Endothelial cell of coronary artery (primary cell): ENCODE data around the gene ATG2B. TPM values are rescaled to one million over a fixed set of nuclear protein-coding genes. Genes with fewer than 3 reads are reported as not detected.

Experiments
- total RNA-seq: library from RNA; depleted of rRNA; stranded (reverse); fragments of >200 nt; gene quantifications from 2 replicates; pipeline ENCODE4 v1.2.3, GENCODE V29; 2014

Gene ATG2B, protein sequence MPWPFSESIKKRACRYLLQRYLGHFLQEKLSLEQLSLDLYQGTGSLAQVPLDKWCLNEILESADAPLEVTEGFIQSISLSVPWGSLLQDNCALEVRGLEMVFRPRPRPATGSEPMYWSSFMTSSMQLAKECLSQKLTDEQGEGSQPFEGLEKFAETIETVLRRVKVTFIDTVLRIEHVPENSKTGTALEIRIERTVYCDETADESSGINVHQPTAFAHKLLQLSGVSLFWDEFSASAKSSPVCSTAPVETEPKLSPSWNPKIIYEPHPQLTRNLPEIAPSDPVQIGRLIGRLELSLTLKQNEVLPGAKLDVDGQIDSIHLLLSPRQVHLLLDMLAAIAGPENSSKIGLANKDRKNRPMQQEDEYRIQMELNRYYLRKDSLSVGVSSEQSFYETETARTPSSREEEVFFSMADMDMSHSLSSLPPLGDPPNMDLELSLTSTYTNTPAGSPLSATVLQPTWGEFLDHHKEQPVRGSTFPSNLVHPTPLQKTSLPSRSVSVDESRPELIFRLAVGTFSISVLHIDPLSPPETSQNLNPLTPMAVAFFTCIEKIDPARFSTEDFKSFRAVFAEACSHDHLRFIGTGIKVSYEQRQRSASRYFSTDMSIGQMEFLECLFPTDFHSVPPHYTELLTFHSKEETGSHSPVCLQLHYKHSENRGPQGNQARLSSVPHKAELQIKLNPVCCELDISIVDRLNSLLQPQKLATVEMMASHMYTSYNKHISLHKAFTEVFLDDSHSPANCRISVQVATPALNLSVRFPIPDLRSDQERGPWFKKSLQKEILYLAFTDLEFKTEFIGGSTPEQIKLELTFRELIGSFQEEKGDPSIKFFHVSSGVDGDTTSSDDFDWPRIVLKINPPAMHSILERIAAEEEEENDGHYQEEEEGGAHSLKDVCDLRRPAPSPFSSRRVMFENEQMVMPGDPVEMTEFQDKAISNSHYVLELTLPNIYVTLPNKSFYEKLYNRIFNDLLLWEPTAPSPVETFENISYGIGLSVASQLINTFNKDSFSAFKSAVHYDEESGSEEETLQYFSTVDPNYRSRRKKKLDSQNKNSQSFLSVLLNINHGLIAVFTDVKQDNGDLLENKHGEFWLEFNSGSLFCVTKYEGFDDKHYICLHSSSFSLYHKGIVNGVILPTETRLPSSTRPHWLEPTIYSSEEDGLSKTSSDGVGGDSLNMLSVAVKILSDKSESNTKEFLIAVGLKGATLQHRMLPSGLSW (N-terminal part only)
- 14.7 and 22.9 TPM in 2 replicates for total RNA-seq

DNA sequence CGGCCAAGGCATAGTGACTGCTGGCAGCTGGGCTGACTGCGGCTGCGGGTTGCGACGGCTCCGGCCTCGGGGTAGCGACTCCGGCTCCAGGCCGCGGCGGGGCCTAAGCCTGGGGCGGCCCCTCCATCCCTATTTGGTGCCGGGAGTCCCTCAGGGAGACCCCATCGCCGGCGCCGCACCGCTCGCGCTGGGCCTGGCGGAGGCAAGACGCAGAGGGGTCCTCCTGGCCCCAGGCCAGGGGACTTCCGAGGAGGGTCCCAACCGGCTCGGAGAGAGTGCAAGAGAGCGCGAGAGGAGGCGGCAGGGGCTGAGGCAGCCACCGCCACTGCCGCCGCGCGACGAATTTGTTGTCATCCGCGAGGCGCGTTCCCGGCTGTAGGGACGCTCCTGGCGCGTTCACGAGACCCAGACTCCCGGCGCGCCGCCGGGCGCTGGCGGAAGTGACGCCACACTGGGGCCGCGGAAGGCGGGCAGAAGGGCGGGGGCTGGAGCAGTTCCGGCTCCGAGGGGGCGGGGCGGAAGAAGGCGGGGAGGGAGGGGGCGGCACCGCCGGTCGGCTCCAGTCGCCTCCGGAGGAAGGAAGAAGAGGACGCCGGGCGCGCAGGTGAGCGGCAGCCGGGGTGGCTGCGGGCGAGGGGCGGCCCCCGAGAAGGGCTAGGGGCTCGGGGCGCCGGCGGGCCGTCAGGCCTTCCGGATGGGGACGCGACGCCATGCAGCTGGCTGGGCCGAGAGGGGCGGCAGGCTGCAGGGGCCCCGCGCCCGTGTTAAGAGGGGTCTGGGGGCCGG is at the start of gene ATG2B, which contains the start of gene GSKIP:
TSS of gene ATG2B (minus strand) at position 377 of the 786 bp plus-strand sequence. CDS start at position 12, 365 bp downstream.
TSS of gene GSKIP (plus strand) at position 562 of the 786 bp plus-strand sequence. CDS start 18,722 bp downstream, outside the sequence.

DNA sequence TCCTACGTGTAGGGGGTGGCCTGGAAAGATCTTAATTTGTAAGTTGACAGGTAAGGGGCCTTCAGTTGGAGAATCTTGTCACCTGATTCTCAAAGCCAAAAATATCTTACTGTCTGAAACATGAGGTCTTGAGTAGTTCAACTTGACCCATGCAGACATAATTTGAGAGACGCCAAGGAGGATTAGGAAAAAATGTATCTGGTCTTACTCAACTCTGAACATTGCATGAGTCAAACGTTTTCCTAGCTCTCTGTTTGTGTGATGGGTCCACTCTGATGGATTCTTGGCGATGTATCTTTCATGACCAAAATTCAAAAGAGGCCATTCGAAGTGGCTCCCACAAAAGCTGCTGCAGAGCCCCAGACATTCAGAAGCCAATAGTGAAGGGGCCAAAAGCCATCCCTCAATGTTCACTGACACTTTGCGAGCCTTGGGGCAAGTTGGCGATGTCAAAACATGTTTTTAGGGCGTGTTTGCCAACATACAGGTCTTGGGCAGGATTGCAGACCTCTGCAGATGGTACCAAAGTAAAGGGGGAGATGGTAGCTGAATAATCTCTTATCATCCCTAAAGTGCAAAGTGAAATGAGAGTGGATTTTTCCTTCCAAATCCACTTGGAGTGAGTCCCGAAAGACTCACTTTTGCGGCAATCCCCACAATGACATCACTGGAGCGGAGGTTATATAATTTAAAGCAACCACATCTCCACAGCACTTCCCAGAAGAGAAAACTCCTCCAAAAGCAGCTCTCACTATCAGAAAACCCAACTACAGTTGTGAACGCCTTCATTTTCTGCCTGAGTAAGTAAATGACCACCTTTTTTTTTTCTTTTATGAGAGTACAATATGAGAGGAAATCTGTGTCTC is 107.4 kb downstream of the ATG2B start, which contains the start of gene BDKRB1:
TSS of gene BDKRB1 (plus strand) at position 710 of the 866 bp plus-strand sequence. CDS start 7,473 bp downstream, outside the sequence.

Other genes with a start within 250 kb of the ATG2B start
- under 0.01 TPM in 2 replicates for gene BDKRB2, start 158.5 kb downstream of the ATG2B start, total RNA-seq
- not detected in 2 replicates for gene BDKRB1, start 107.1 kb downstream of the ATG2B start, total RNA-seq
- 41.2 and 42.0 TPM in 2 replicates for gene GSKIP, start 185 bp upstream of the ATG2B start, total RNA-seq
- gene AK7, start 28.8 kb upstream of the ATG2B start, total RNA-seq, result 0.19 and 0.45 TPM in 2 replicates
- 91.0 and 109 TPM in 2 replicates for gene PAPOLA, start 139.0 kb upstream of the ATG2B start, total RNA-seq